ENCODE measurements around the gene MPO. TPM values are rescaled to one million over a fixed set of nuclear protein-coding genes. Genes with fewer than 3 reads are reported as not detected.

MPO gene
- total RNA-seq, 1 donor from 2014 or later = not detected

DNA sequence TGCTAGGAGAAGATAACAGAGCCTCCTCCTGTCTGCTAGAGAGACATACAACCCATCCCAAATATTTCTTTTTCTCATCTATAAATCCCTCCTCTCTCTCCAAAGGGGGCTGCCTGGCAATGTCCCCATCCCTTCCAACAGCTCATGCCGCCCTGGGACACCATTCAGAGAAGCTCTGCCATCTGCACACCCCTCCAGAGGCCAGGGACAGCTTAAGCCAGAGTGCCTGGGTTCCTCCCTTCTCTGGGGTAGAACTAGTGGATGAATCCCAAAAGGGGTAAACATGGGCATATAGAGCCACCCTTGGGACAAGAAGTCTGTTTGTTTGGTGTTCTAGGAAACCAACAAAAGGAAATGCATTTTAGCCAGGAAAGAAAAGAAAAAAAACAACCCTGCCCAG is 44.9 kb downstream of the MPO start:
- intact Hi-C loops (cut with micrococcal nuclease) = no loop called here
- no peak for DNase-seq
- Mint-ChIP-seq H3K27ac (no peak overlapping the region), H3K27me3 (peaks cover 14% of the 10 kb centered on the region), H3K4me1 (peaks cover 30% of the 10 kb centered on the region), H3K4me3 (no peak overlapping the region), H3K9me3 (no peaks in the 10 kb centered on the region), H3K36me3 (ENCODE audit: low read depth) (no peaks in the 10 kb centered on the region)
- POLR2A ChIA-PET = interaction anchor here (0.6 to 1.0 kb wide), 4 partner anchors 17 to 146 kb away, joined by 3 read pairs; partner anchors contain the start of gene MKS1
- CTCF ChIA-PET = interaction anchor here (1.1 to 1.9 kb wide), 2 partner anchors 14 to 36 kb away, joined by 4 to 8 read pairs; no protein-coding TSS in a partner anchor
- TF ChIP-seq, protein P1, sequence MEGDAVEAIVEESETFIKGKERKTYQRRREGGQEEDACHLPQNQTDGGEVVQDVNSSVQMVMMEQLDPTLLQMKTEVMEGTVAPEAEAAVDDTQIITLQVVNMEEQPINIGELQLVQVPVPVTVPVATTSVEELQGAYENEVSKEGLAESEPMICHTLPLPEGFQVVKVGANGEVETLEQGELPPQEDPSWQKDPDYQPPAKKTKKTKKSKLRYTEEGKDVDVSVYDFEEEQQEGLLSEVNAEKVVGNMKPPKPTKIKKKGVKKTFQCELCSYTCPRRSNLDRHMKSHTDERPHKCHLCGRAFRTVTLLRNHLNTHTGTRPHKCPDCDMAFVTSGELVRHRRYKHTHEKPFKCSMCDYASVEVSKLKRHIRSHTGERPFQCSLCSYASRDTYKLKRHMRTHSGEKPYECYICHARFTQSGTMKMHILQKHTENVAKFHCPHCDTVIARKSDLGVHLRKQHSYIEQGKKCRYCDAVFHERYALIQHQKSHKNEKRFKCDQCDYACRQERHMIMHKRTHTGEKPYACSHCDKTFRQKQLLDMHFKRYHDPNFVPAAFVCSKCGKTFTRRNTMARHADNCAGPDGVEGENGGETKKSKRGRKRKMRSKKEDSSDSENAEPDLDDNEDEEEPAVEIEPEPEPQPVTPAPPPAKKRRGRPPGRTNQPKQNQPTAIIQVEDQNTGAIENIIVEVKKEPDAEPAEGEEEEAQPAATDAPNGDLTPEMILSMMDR (IDR thresholded peaks at IDR 0.05) = no peak
- no peak for ATAC-seq (ENCODE audit: low read depth)

DNA sequence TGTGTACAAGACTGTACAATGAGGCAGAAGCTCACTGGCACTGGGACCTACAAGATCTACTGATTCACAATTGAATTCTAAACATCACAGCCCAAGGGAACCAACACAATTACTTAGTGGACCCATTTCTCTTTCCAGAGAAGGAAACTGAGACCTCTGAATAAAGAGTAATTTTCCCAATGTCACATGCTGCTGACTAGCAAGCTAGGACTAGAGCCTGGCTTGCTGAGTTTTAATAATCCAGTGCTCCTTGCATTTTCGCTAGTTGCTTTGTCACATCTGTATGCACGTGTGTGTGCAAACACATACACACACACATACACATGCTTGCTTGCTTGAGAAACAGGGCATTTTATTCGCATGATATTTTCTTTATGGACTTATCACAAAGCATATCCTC is 46.2 kb downstream of the MPO start:
- intact Hi-C loops (cut with micrococcal nuclease) = no loop called here
- H3K9me3 Mint-ChIP-seq = no peaks in the 10 kb centered on the region
- DNase-seq (no peak), ATAC-seq (ENCODE audit: low read depth) (no peak)
- peaks cover 3% of the 10 kb centered on the region for H3K27me3 Mint-ChIP-seq
- no peak overlapping the region for H3K27ac Mint-ChIP-seq
- CTCF ChIA-PET = no interaction called here
- TF ChIP-seq, protein P1 (IDR thresholded peaks at IDR 0.05) = no peak
- peaks cover 30% of the 10 kb centered on the region for H3K4me1 Mint-ChIP-seq
- POLR2A ChIA-PET = no interaction called here
- H3K4me3 Mint-ChIP-seq = no peak overlapping the region
- H3K36me3 Mint-ChIP-seq (ENCODE audit: low read depth) = no peaks in the 10 kb centered on the region

DNA sequence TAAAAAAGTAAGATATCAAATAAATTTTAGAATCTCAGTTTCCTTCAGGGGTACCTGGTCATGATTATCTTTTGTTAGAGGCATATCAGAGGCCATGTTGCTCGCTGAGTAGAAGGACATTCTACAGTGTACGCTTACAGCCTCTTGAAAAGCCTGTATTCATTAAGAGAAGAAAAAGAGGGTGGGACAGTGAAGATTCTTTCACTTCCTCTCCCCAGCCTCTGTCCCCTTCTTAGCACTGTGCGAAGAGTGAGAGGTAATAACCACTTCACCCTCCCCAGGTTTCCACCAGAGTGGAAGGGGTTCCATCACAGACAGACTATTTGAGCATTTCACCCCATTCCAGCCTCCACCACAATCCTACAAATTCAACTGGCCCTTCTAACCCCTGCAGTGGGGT is 47.2 kb downstream of the MPO start:
- intact Hi-C loops (cut with micrococcal nuclease) = loop anchor here (1.0 kb wide), 2 partner anchors 14 to 16 kb away; partner anchors contain the start of gene MKS1
- Mint-ChIP-seq H3K27me3 (no peaks in the 10 kb centered on the region), H3K4me3 (peak overlapping the region; percentile 47), H3K4me1 (peaks cover 30% of the 10 kb centered on the region), H3K27ac (peak overlapping the region; percentile 69), H3K36me3 (ENCODE audit: low read depth) (no peaks in the 10 kb centered on the region), H3K9me3 (no peaks in the 10 kb centered on the region)
- TF ChIP-seq, protein P1 (IDR thresholded peaks at IDR 0.05) = no peak
- ChIA-PET POLR2A (interaction anchor here (1.3 to 1.7 kb wide), 6 partner anchors 14 to 398 kb away, joined by 3 to 19 read pairs (median 6); partner anchors contain the start of gene MKS1), CTCF (interaction anchor here (1.0 to 3.0 kb wide), 4 partner anchors 13 to 16 kb away, joined by 3 to 23 read pairs (median 6); partner anchors contain the start of gene MKS1)
- ATAC-seq (ENCODE audit: low read depth) (peak; percentile 91), DNase-seq (no peak)

DNA sequence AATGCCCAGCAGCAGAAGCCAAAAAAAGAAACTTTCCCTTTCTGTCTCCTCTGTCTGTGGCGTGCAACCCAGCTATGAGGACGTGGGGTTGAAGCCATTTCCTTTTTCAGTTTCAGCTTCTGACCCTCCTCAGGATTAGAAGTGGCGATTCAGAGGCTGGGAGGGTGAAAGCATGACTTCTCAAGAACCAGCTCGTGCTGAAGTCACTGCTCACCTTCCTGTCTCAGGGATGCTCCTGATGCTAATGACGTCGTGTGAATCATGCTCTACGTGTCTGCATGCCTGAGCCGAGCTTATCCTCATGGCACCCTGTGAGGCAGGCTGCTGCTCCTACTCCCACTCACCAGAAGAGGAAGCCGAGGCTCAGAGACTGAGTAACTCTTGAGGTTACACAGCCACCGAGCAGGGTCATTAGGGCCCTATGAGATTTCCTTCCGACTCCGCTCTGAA is 48.0 kb downstream of the MPO start:
- Mint-ChIP-seq H3K27ac (peak overlapping the region; percentile 90), H3K9me3 (no peaks in the 10 kb centered on the region), H3K27me3 (peaks cover 2% of the 10 kb centered on the region), H3K4me3 (peak overlapping the region; percentile 51), H3K36me3 (ENCODE audit: low read depth) (no peaks in the 10 kb centered on the region), H3K4me1 (peaks cover 30% of the 10 kb centered on the region)
- DNase-seq (peak; percentile 29), ATAC-seq (ENCODE audit: low read depth) (peak; percentile 76)
- ChIA-PET CTCF (interaction anchor here (1.0 to 3.0 kb wide), 5 partner anchors 14 to 85 kb away, joined by 3 to 23 read pairs (median 4); partner anchors contain the start of gene MKS1), POLR2A (interaction anchor here (0.9 to 1.7 kb wide), 8 partner anchors 13 to 399 kb away, joined by 3 to 19 read pairs (median 4); partner anchors contain the start of gene MKS1)
- intact Hi-C loops (cut with micrococcal nuclease) = loop anchor here (1.0 kb wide), 2 partner anchors 13 to 17 kb away; partner anchors contain the start of gene MKS1
- TF ChIP-seq, protein P1 (IDR thresholded peaks at IDR 0.05) = no peak

DNA sequence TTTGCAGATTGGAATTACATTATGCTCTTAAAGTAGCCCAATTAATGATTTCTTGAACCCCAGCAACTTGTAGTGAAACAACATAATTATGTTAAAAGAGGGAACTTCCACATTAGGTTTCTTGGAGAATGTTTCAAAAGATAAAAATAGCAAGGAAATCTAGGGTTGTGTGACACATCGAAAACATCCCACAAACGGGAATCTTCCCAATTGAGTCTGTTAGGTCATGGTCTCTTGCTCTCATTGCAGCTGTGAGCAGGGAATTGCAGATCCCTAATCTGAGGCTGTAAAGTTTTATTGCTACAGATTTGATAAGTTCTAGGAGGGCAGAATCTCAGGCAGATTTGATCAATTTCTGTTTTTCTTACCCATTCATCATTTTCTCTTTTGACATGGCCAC is 49.1 kb downstream of the MPO start:
- POLR2A ChIA-PET = interaction anchor here (1.6 to 3.4 kb wide), 4 partner anchors 12 to 400 kb away, joined by 5 to 19 read pairs (median 12); partner anchors contain the start of gene MKS1
- ATAC-seq (ENCODE audit: low read depth) = no peak

More for the DNA sequence above, 49.1 kb downstream of the MPO start:
- CTCF ChIA-PET = interaction anchor here (3.0 kb wide), 1 partner anchor 18 kb away, joined by 23 read pairs; no protein-coding TSS in a partner anchor
- Mint-ChIP-seq H3K9me3 (no peaks in the 10 kb centered on the region), H3K27me3 (peaks cover 3% of the 10 kb centered on the region), H3K4me3 (no peak overlapping the region), H3K27ac (peak overlapping the region; percentile 90), H3K36me3 (ENCODE audit: low read depth) (no peaks in the 10 kb centered on the region), H3K4me1 (peaks cover 30% of the 10 kb centered on the region)
- intact Hi-C loops (cut with micrococcal nuclease) = no loop called here
- TF ChIP-seq, protein P1 (IDR thresholded peaks at IDR 0.05) = no peak
- DNase-seq = no peak

Data from activated B cell treated with CpG ODN at 0.5 μM for 24 hours (primary cell).